ENCODE results near the gene PHF23.

DNA sequence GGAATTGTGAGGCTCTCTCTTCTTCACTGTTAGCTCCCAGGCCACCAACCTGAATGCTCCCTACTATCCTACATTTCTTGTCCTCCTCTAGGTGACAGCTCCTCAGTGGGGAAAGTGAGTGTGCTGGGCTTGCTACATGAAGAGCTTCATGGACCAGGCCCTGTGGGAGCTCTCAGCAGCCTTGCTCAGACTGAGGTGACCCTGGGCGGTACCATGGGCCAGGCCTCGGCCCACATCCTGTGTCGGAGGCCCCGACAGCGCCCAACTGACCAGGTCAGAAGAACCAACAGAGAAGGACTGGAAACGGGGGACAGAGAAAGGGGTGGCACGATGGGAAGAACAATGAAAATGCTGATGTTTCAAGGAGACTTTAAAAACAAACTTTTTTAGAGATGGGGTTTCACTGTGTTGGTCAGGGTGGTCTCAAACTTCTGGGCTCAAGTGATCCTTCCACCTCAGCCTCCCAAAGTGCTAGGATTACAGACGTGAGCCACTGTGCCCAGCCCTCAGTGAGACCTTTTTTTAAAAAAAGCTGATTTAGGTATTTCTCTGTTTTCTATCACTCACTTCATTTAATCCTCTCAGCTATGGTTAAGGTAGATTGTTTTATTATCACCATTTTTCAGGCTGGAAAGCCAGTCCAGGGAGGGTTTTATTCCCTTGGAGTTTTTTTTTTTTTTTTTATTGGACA lies 17.7 kb upstream of the PHF23 start:
- TF ChIP-seq, protein P1, sequence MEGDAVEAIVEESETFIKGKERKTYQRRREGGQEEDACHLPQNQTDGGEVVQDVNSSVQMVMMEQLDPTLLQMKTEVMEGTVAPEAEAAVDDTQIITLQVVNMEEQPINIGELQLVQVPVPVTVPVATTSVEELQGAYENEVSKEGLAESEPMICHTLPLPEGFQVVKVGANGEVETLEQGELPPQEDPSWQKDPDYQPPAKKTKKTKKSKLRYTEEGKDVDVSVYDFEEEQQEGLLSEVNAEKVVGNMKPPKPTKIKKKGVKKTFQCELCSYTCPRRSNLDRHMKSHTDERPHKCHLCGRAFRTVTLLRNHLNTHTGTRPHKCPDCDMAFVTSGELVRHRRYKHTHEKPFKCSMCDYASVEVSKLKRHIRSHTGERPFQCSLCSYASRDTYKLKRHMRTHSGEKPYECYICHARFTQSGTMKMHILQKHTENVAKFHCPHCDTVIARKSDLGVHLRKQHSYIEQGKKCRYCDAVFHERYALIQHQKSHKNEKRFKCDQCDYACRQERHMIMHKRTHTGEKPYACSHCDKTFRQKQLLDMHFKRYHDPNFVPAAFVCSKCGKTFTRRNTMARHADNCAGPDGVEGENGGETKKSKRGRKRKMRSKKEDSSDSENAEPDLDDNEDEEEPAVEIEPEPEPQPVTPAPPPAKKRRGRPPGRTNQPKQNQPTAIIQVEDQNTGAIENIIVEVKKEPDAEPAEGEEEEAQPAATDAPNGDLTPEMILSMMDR (IDR thresholded peaks at IDR 0.05; ENCODE audit: low read depth, low read length): no peak
- TF ChIP-seq POLR2A (IDR thresholded peaks at IDR 0.05; ENCODE audit: extremely low read depth, insufficient read length) (no peak), MYC (IDR thresholded peaks at IDR 0.05; ENCODE audit: low read depth, low read length) (no peak)
- TF ChIP-seq, protein P2, sequence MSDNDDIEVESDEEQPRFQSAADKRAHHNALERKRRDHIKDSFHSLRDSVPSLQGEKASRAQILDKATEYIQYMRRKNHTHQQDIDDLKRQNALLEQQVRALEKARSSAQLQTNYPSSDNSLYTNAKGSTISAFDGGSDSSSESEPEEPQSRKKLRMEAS (IDR thresholded peaks at IDR 0.05; ENCODE audit: low read depth, low read length): no peak

Measured in NB4 (cell line).